ENCODE measurements around the gene ALG13.
A peak's percentile ranks its signal among the peaks of the same experiment; 100 is the strongest.
"Not testable (repeated sequence)": the region's sequence is repeated elsewhere in the genome, so short reads cannot be mapped to it uniquely, and the experiment has no call there.

ALG13 gene

GRCh38 chrX:111680988-111681779, at the start of gene ALG13:
ALG13 (plus strand) TSS chrX:111681170; CDS start chrX:111681219, 49 bp downstream.
- no peaks in the 10 kb centered on the region for H3K27me3 ChIP-seq (ENCODE audit: control insufficient read depth, insufficient read depth, low read length)
- H3K4me3 ChIP-seq (ENCODE audit: low read length): peak within 1 kb of the TSS; percentile 78
- H3K36me3 ChIP-seq (ENCODE audit: control insufficient read depth, insufficient read depth, low read length): peaks cover 5% of the 10 kb centered on the region
- peak within 1 kb of the TSS; percentile 69 for H3K9ac ChIP-seq (ENCODE audit: low read length)
- peak within 1 kb of the TSS; percentile 96 for H3K27ac ChIP-seq (ENCODE audit: low read depth, low read length)
- no peaks in the 10 kb centered on the region for H3K4me1 ChIP-seq (ENCODE audit: control insufficient read depth, insufficient read depth, low read length)

DNA sequence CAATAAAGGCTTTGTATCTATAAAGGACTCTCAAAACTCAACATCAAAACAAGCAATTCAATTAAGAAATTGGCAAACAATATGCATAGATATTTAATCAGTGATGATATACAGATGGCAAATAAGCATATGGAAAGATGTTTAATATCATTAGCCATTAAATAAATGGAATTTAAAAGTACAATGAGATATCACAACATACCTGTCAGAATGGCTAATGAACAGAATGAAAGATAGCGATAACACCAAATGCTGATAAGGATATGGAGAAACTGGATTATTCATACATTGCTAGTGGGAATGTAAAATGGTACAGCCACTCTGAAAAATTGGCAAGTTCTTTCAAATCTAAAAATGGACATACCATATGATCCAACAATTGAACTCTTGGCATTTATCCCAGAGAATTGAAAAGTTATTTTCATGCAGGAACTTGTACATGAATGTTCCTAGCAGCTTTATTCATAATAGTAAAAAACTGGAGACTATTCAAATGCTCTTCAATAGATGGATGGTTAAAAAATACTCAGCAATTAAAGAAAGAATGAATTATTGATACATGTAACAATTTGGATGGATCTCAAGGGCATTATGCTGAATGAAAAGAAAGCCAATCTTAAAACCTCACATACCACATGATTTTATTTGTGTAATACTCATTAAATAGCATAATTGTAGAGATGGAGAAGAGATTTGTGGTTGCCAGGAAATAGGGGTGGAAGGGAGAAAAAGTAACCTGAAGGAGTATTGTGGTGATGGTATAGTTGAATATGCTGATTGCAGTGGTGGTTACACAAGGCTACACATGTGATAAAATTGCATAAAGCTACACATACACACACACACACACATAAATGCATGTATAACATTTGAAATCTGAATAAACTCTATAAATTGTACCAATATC, 45.9 kb upstream of the ALG13 start:
- Histone ChIP-seq H3K4me1 (ENCODE audit: control insufficient read depth, insufficient read depth, low read length) (no peaks in the 10 kb centered on the region), H3K36me3 (ENCODE audit: control insufficient read depth, insufficient read depth, low read length) (no peaks in the 10 kb centered on the region), H3K27me3 (ENCODE audit: control insufficient read depth, insufficient read depth, low read length) (no peaks in the 10 kb centered on the region)

GRCh38 chrX:111641969-111642368, 39.0 kb upstream of the ALG13 start:
- Histone ChIP-seq H3K36me3 (ENCODE audit: control insufficient read depth, insufficient read depth, low read length) (no peaks in the 10 kb centered on the region), H3K4me1 (ENCODE audit: control insufficient read depth, insufficient read depth, low read length) (no peaks in the 10 kb centered on the region), H3K9ac (ENCODE audit: low read length) (no peak overlapping the region), H3K27ac (ENCODE audit: low read depth, low read length) (no peak overlapping the region), H3K27me3 (ENCODE audit: control insufficient read depth, insufficient read depth, low read length) (no peaks in the 10 kb centered on the region), H3K4me3 (ENCODE audit: low read length) (no peak overlapping the region)

More for the DNA sequence above, 45.9 kb upstream of the ALG13 start:
- Histone ChIP-seq H3K9ac (ENCODE audit: low read length) (no peak overlapping the region), H3K27ac (ENCODE audit: low read depth, low read length) (no peak overlapping the region), H3K4me3 (ENCODE audit: low read length) (no peak overlapping the region)

DNA sequence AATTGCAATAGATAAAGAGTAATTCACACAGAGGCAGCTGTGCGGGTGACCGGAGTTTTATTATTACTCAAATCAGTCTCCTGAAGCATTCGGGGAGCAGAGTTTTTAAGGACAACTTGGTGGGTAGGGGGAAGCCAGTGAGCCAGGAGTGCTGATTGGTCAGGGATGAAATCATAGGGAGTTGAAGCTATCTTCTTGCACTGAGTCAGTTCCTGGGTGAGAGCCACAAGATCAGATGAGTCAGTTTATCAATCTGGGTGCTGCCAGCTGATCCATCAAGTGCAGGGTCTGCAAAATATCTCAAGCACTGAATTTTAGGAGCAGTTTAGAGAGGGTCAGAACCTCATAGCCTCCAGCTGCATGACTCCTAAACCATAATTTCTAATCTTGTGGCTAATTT, 35.8 kb upstream of the ALG13 start:
- not testable (repeated sequence) for H3K27ac ChIP-seq (ENCODE audit: low read depth, low read length); H3K36me3 ChIP-seq (ENCODE audit: control insufficient read depth, insufficient read depth, low read length); H3K4me3 ChIP-seq (ENCODE audit: low read length); H3K27me3 ChIP-seq (ENCODE audit: control insufficient read depth, insufficient read depth, low read length); H3K9ac ChIP-seq (ENCODE audit: low read length); H3K4me1 ChIP-seq (ENCODE audit: control insufficient read depth, insufficient read depth, low read length)

DNA sequence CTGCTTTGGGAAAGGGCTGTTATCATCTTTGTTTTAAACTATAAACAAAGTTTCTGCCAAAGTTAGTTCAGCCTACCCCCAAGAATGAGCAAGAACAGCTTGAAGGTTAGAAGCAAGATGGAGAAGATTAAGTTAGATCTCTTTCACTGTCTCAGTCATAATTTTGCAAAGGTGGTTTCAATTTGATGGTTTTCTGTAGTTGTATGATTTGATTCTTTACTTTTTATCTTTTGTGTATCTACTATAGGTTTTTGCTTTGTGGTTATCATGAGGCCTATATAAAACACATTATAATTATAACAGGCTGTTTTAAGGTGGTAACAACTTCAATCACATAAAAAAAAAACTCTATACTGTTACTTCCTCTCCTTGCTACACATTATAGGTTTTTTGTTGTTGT, 35.4 kb upstream of the ALG13 start:
- Histone ChIP-seq H3K36me3 (ENCODE audit: control insufficient read depth, insufficient read depth, low read length) (no peaks in the 10 kb centered on the region), H3K27ac (ENCODE audit: low read depth, low read length) (no peak overlapping the region), H3K9ac (ENCODE audit: low read length) (no peak overlapping the region), H3K27me3 (ENCODE audit: control insufficient read depth, insufficient read depth, low read length) (no peaks in the 10 kb centered on the region), H3K4me1 (ENCODE audit: control insufficient read depth, insufficient read depth, low read length) (no peaks in the 10 kb centered on the region), H3K4me3 (ENCODE audit: low read length) (no peak overlapping the region)

GRCh38 chrX:111646515-111646914, 34.5 kb upstream of the ALG13 start:
- no peak overlapping the region for H3K9ac ChIP-seq (ENCODE audit: low read length)
- H3K4me3 ChIP-seq (ENCODE audit: low read length): no peak overlapping the region
- no peaks in the 10 kb centered on the region for H3K4me1 ChIP-seq (ENCODE audit: control insufficient read depth, insufficient read depth, low read length)
- no peaks in the 10 kb centered on the region for H3K36me3 ChIP-seq (ENCODE audit: control insufficient read depth, insufficient read depth, low read length)
- no peak overlapping the region for H3K27ac ChIP-seq (ENCODE audit: low read depth, low read length)
- no peaks in the 10 kb centered on the region for H3K27me3 ChIP-seq (ENCODE audit: control insufficient read depth, insufficient read depth, low read length)

GRCh38 chrX:111648802-111649201, 32.2 kb upstream of the ALG13 start:
- no peak overlapping the region for H3K9ac ChIP-seq (ENCODE audit: low read length)
- H3K4me3 ChIP-seq (ENCODE audit: low read length): no peak overlapping the region
- no peaks in the 10 kb centered on the region for H3K36me3 ChIP-seq (ENCODE audit: control insufficient read depth, insufficient read depth, low read length)
- no peaks in the 10 kb centered on the region for H3K27me3 ChIP-seq (ENCODE audit: control insufficient read depth, insufficient read depth, low read length)
- no peak overlapping the region for H3K27ac ChIP-seq (ENCODE audit: low read depth, low read length)
- no peaks in the 10 kb centered on the region for H3K4me1 ChIP-seq (ENCODE audit: control insufficient read depth, insufficient read depth, low read length)

- Histone ChIP-seq H3K36me3 (ENCODE audit: control insufficient read depth, insufficient read depth, low read length) (no peaks in the 10 kb centered on the region), H3K27me3 (ENCODE audit: control insufficient read depth, insufficient read depth, low read length) (no peaks in the 10 kb centered on the region), H3K9ac (ENCODE audit: low read length) (no peak overlapping the region), H3K4me1 (ENCODE audit: control insufficient read depth, insufficient read depth, low read length) (no peaks in the 10 kb centered on the region), H3K4me3 (ENCODE audit: low read length) (no peak overlapping the region), H3K27ac (ENCODE audit: low read depth, low read length) (no peak overlapping the region)
Measured at GRCh38 chrX:111649638-111650037, 31.3 kb upstream of the ALG13 start.

DNA sequence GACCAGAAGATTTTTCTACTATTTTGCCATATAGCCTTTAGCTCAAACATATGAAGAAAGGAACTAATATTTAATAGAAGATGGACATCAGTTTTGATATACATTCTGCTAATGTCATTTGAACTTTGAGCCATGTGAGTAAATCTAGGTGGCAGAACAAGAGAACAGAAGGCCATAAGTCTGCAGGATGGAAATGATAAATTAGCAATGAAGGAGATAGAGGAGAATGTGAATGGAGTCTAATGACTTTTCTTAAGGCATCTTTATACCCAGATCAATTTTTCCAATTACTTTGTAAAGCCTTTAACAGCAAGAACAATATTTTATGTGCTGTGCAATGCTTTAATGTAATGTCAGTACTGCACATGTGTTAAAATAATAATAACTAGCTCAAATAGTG, 30.1 kb upstream of the ALG13 start:
- H3K4me1 ChIP-seq (ENCODE audit: control insufficient read depth, insufficient read depth, low read length): no peaks in the 10 kb centered on the region
- no peak overlapping the region for H3K9ac ChIP-seq (ENCODE audit: low read length)
- no peaks in the 10 kb centered on the region for H3K36me3 ChIP-seq (ENCODE audit: control insufficient read depth, insufficient read depth, low read length)
- no peaks in the 10 kb centered on the region for H3K27me3 ChIP-seq (ENCODE audit: control insufficient read depth, insufficient read depth, low read length)
- H3K27ac ChIP-seq (ENCODE audit: low read depth, low read length): no peak overlapping the region
- no peak overlapping the region for H3K4me3 ChIP-seq (ENCODE audit: low read length)

GRCh38 chrX:111652719-111653118, 28.3 kb upstream of the ALG13 start:
- H3K27me3 ChIP-seq (ENCODE audit: control insufficient read depth, insufficient read depth, low read length): no peaks in the 10 kb centered on the region
- no peaks in the 10 kb centered on the region for H3K36me3 ChIP-seq (ENCODE audit: control insufficient read depth, insufficient read depth, low read length)
- H3K27ac ChIP-seq (ENCODE audit: low read depth, low read length): no peak overlapping the region
- no peak overlapping the region for H3K9ac ChIP-seq (ENCODE audit: low read length)
- H3K4me3 ChIP-seq (ENCODE audit: low read length): no peak overlapping the region
- no peaks in the 10 kb centered on the region for H3K4me1 ChIP-seq (ENCODE audit: control insufficient read depth, insufficient read depth, low read length)

DNA sequence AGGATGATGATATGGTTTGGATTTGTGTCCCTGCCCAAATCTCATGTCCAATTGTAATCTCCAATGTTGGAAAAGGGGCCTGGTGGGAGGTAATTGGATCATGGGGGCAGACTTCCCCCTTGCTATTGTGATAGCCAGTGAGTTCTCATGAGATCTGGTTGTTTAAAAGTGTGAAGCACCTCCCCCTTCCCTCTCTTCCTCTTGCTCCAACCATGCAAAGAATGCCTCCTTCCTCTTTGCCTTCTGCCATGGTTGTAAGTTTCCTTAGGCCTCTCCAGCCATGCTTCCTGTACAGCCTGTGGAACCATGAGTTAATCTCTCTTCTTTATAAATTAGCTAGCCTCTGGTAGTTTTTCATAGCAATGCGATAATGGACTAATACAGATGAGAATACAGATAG, 19.7 kb upstream of the ALG13 start:
- Histone ChIP-seq H3K27me3 (ENCODE audit: control insufficient read depth, insufficient read depth, low read length) (no peaks in the 10 kb centered on the region), H3K9ac (ENCODE audit: low read length) (no peak overlapping the region), H3K4me3 (ENCODE audit: low read length) (no peak overlapping the region), H3K36me3 (ENCODE audit: control insufficient read depth, insufficient read depth, low read length) (no peaks in the 10 kb centered on the region), H3K27ac (ENCODE audit: low read depth, low read length) (no peak overlapping the region), H3K4me1 (ENCODE audit: control insufficient read depth, insufficient read depth, low read length) (no peaks in the 10 kb centered on the region)

GRCh38 chrX:111662292-111662691, 18.7 kb upstream of the ALG13 start:
- no peaks in the 10 kb centered on the region for H3K27me3 ChIP-seq (ENCODE audit: control insufficient read depth, insufficient read depth, low read length)
- H3K36me3 ChIP-seq (ENCODE audit: control insufficient read depth, insufficient read depth, low read length): no peaks in the 10 kb centered on the region
- no peaks in the 10 kb centered on the region for H3K4me1 ChIP-seq (ENCODE audit: control insufficient read depth, insufficient read depth, low read length)
- H3K4me3 ChIP-seq (ENCODE audit: low read length): no peak overlapping the region
- no peak overlapping the region for H3K9ac ChIP-seq (ENCODE audit: low read length)
- H3K27ac ChIP-seq (ENCODE audit: low read depth, low read length): no peak overlapping the region

Measured in rectal smooth muscle tissue (tissue), 1 donor.